Fibroblast of mammary gland (primary cell): ENCODE measurements around the gene PISD.
"Not testable (repeated sequence)": the region's sequence is repeated elsewhere in the genome, so short reads cannot be mapped to it uniquely, and the experiment has no call there.

Source experiments
- DNase-seq: peaks from one replicate; pipeline ENCODE4 v3.0.0-alpha.2; 2010; ENCODE audit warnings: low read depth
- H3K4me3 ChIP-seq: 2 replicates; pipeline ENCODE4 v1.5.1; 2011; ENCODE audit warnings: low read depth, mild to moderate bottlenecking, low read length, moderate library complexity; ENCODE audit not compliant: control insufficient read depth
- TF ChIP-seq, protein P1 (sequence below): conservative IDR thresholded peaks from 2 replicates; pipeline ENCODE4 v1.5.1; 2011; ENCODE audit warnings: low read depth, low read length, inconsistent platforms; ENCODE audit not compliant: control insufficient read depth, insufficient read depth

The PISD gene

DNA sequence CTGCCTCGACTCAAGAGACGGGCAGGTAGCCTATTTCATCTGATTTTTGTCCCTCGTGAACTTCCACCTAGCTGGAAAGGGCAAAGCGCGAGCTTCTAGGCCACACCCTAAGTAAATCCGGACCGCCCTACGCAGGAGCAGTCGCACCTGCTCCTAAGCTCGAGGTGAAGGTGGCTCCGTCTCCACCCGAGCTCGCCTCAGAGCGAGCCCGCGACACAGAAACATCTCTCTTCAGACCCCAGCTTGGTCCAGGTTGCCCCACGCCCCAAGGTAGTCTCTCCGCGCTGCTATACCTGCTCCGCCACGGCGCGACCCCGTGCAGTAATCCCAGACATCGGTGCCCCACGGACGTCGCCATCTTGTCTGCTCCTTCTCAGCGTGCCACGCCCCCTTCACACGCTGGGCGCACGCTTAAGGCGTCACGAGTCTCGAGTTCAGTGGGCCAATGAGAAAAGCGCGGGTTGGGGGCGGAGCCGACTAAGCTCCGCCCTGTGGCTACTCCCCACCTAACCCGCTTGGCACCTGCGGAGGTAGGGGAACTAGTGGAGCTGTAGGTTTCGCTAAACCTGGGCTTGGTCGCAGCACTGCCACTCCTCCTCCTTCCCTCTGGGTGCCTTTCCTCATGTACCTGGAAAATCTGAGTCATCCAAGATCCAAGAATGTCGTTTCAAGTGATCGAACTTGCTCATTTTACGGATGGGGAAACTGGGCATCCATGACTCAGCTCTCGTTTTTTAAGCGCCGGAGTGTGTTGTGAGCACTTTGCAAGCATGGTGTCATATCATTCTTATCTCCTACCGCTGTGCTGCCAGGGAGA lies at the start of gene PISD:
TSS of gene PISD (minus strand) at position 365 of the 817 bp plus-strand sequence. CDS start at position 358, 7 bp downstream.
- TF ChIP-seq, protein P1, sequence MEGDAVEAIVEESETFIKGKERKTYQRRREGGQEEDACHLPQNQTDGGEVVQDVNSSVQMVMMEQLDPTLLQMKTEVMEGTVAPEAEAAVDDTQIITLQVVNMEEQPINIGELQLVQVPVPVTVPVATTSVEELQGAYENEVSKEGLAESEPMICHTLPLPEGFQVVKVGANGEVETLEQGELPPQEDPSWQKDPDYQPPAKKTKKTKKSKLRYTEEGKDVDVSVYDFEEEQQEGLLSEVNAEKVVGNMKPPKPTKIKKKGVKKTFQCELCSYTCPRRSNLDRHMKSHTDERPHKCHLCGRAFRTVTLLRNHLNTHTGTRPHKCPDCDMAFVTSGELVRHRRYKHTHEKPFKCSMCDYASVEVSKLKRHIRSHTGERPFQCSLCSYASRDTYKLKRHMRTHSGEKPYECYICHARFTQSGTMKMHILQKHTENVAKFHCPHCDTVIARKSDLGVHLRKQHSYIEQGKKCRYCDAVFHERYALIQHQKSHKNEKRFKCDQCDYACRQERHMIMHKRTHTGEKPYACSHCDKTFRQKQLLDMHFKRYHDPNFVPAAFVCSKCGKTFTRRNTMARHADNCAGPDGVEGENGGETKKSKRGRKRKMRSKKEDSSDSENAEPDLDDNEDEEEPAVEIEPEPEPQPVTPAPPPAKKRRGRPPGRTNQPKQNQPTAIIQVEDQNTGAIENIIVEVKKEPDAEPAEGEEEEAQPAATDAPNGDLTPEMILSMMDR = no peak
- peak; percentile 91 for DNase-seq
- H3K4me3 ChIP-seq = peak within 1 kb of the TSS; percentile 90

DNA sequence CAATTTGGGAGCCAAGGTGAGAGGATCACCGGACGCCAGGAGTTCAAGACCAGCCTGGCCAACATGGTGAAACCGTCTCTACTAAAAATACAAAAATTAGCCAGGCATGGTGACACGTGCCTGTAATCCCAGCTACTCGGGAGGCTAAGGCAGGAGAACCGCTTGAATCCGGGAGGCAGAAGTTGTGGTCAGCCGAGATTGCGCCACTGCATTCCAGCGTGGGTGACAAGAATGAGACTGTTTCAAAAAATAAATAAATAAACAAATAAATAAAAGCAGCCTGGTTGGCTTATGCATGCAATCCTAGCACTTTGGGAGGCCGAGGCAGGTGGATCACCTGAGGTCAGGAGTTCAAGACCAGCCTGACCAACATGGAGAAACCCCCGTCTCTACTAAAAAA lies 49.2 kb upstream of the PISD start:
- DNase-seq = peak; percentile 29
- not testable (repeated sequence) for H3K4me3 ChIP-seq

DNA sequence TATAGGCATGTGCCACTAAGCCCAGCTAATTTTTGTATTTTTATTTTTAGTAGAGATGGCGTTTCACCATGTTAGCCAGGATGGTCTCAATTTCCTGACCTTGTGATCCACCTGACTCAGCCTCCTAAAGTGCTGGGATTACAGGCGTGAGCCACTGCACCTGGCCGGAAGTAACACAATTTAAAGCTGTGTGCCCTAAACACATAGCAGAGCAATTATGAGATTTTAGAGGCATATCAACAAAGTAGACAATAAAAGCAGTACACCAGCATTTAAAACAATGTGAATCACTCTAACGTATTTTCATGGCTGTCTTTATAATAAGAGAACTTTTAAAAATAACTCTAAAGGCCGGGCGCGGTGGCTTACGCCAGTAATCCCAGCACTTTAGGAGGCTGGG lies 45.5 kb upstream of the PISD start:
- H3K4me3 ChIP-seq = no peak overlapping the region
- DNase-seq = no peak

DNA sequence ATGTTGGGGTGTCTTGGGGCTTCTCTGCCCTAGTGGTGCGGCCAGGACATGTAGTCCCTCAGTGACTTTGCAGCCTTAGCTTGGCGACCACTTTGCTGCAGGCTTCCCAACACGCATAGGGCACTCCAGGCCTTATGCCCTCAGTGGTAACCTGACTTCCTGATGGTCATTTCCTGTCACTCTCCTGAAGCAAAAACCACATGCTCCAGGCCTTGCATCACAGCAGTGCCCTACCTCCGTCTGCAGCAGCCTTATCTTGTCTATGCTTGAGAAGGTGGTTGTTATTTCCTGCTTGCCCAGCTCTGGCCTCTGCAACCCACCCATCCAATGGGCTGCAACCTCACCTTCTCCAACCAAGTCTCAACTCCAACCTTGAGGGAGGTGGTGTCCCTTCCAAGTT lies 33.4 kb upstream of the PISD start:
- H3K4me3 ChIP-seq = no peak overlapping the region
- TF ChIP-seq, protein P1 = no peak
- no peak for DNase-seq

More for the DNA sequence above, 45.5 kb upstream of the PISD start:
- TF ChIP-seq, protein P1 = no peak

DNA sequence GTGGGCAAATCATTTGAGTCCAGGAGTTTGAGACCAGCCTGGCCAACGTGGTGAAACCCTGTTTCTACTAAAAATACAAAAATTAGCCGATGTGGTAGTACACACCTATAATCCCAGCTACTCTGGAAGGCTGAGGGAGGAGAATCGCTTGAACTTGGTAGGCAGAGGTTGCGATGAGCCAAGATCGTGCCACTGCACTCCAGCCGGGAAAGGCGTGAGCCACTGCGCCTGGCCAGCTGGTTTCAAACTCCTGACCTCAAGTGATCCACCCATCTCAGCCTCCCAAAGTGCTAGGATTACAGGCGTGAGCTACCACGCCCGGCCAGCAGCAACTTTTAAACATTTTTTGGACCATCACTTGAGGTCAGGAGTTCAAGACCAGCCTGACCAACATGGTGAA lies 32.0 kb upstream of the PISD start:
- DNase-seq, H3K4me3 ChIP-seq: not testable (repeated sequence)

DNA sequence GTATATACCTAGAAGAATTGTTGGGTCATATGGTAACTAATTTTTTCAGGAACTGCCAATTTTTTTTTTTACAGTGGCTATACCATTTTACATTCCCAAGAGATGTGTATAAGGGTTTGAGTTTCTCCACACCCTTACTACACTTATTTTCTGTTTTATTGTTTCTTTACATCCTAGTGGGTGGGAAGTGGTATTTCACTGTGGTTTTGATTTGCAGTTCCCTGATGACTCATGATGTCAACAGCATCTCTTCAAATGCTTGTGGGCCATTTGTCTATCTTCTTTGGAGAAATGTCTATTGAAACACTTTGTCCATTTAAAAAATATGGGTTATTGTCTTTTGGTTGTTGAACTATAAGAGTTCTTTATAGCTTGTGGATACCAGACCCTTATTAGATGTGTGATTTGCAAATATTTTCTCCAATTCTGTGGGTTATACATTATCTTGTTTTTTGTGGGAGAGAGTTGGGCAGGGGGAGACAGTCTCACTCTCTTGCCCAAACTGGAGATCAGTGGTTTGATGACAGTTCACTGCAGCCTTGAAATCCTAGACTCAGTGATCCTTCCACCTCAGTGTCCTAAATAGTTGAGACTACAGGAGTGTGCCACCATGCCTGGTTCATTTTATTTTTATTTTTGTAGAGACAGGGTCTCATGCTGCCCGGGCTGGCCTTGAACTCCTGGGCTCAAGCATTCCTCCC lies 30.3 kb upstream of the PISD start:
- TF ChIP-seq, protein P1 = no peak
- DNase-seq = peak; percentile 70
- H3K4me3 ChIP-seq = no peak overlapping the region

DNA sequence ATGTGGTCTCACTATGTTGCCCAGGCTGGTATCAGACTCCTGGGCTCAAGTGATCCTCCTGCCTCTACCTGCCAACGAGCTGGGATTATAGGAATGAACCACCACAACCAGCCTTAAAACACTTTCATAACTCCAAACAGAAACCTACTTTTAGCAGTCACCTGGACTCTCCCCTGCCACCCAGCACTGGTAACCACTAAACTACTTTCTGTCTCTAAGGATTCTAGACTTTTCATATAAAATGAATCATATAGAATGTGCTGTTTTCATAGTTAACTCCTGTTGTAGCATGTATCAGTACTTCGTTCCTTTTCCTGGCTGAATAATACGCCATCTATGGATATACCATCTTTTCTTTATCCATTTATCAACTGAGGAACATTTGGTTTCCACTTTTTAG lies 29.4 kb upstream of the PISD start:
- TF ChIP-seq, protein P1 = no peak
- DNase-seq = no peak
- no peak overlapping the region for H3K4me3 ChIP-seq
